ENCODE results near the gene GGTLC1. TPM values are rescaled to one million over a fixed set of nuclear protein-coding genes. Genes with fewer than 3 reads are reported as not detected.
A peak's percentile ranks its signal among the peaks of the same experiment; 100 is the strongest.
"Not testable (repeated sequence)": the region's sequence is repeated elsewhere in the genome, so short reads cannot be mapped to it uniquely, and the experiment has no call there.

GGTLC1 gene
- total and polyA plus RNA-seq, 4 donors, result not detected

DNA sequence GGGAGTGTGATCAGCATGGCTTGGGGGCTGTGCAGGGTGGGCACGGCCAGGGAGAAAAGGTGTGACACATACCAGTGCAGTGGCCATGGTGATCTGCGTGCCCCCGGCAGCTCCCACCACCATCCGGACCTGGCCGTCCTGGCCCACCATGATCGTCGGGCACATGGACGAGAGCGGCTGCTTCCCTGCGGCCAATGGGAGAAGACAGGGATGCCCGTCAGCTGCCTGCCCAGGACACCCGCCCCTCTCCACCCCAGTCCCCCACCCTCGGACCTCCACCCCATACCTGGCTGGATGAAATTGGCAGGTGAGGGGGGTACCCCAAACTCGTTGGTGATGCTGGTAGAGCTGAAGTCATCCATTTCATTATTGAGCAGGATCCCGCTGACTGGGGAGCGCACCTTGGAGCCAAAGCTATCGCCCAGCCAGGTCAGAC lies 2.8 kb downstream of the GGTLC1 start:
- H3K4me3 ChIP-seq (ENCODE audit: low read depth, low read length); H3K36me3 ChIP-seq (ENCODE audit: control insufficient read depth, insufficient read depth, low read length); DNase-seq (ENCODE audit: low read depth in 4 of 6, low spot score in 6 of 6); H3K4me1 ChIP-seq (ENCODE audit: control insufficient read depth, insufficient read depth, low read length); H3K9me3 ChIP-seq (ENCODE audit: control insufficient read depth, insufficient read depth, low read length); H3K27ac ChIP-seq (ENCODE audit: low read depth, low read length); H3K27me3 ChIP-seq (ENCODE audit: control insufficient read depth, insufficient read depth, low read length): not testable (repeated sequence)
- WGBS (ENCODE audit: insufficient coverage), result 98% methylated on average over 7 of the region's 17 CpGs

DNA sequence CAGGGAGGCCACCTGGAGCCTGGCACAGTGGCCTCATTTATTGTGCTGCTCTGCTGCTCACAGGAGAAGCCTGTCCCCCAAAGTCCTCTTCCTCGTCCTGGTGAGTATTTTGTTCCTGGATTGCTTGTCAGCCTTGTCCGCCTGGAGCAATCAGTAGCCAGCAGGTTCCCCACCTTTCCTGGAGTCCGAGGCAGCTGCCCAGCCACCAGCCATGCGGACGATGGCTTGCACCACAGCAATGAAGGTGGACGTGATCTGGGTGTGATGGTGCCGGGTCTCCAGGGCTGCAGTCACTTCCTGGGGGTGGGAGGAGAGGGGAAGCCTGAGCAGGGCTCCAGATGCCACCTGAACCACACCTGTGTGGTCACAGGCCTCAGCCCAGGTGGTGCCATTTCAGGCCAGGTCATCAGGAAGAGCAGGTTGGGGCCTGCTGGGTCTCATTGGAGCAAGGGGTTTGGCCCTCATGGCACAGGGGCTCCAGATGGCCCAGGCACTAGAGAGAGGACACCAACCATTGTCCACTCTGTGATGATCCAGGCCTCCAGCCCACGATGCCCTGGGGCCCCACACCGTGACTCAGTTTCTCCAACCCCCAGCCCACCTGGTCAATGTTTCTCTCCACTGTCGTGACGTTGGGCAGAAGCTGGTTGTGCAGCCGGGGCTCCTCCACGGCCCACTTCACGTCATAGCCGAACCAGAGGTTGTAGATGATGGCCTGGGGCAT lies 3.4 kb downstream of the GGTLC1 start:
- not testable (repeated sequence) for H3K27me3 ChIP-seq (ENCODE audit: control insufficient read depth, insufficient read depth, low read length); H3K4me1 ChIP-seq (ENCODE audit: control insufficient read depth, insufficient read depth, low read length); H3K9me3 ChIP-seq (ENCODE audit: control insufficient read depth, insufficient read depth, low read length); H3K4me3 ChIP-seq (ENCODE audit: low read depth, low read length); H3K36me3 ChIP-seq (ENCODE audit: control insufficient read depth, insufficient read depth, low read length); H3K27ac ChIP-seq (ENCODE audit: low read depth, low read length); DNase-seq (ENCODE audit: low read depth in 4 of 6, low spot score in 6 of 6)
- 93% methylated on average over 7 of the region's 15 CpGs for WGBS (ENCODE audit: insufficient coverage)

DNA sequence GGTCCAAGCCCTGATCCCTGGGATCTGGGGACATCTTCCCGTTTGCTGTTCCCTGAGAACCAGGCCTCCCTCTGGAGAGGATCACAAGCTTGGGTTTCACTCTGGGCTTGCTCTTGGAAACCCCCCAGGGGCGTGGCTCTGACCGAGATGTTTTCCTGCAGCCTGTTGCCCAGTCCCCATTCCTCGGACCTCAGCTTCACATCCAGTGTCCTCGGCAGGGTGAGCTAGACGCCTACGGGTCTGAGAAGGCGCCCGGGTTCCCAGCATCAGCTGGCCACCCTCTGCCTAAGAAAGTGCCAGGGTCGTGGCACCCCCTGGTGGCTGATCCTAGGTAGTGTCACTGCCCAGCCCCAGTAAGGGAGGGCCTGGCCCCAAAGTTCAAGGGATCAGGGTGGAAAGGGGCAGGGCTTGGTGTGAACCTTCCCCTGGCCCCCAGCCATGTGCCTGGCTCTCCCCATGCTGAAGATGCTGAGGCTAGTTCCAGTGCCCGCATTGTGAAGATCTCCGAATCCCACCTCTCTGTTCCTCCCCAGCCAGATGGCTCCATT lies 4.0 kb downstream of the GGTLC1 start:
- 60% methylated on average over 1 of the region's 12 CpGs for WGBS (ENCODE audit: insufficient coverage)
- not testable (repeated sequence) for DNase-seq (ENCODE audit: low read depth in 4 of 6, low spot score in 6 of 6); H3K4me3 ChIP-seq (ENCODE audit: low read depth, low read length); H3K27me3 ChIP-seq (ENCODE audit: control insufficient read depth, insufficient read depth, low read length); H3K36me3 ChIP-seq (ENCODE audit: control insufficient read depth, insufficient read depth, low read length); H3K9me3 ChIP-seq (ENCODE audit: control insufficient read depth, insufficient read depth, low read length); H3K27ac ChIP-seq (ENCODE audit: low read depth, low read length); H3K4me1 ChIP-seq (ENCODE audit: control insufficient read depth, insufficient read depth, low read length)

DNA sequence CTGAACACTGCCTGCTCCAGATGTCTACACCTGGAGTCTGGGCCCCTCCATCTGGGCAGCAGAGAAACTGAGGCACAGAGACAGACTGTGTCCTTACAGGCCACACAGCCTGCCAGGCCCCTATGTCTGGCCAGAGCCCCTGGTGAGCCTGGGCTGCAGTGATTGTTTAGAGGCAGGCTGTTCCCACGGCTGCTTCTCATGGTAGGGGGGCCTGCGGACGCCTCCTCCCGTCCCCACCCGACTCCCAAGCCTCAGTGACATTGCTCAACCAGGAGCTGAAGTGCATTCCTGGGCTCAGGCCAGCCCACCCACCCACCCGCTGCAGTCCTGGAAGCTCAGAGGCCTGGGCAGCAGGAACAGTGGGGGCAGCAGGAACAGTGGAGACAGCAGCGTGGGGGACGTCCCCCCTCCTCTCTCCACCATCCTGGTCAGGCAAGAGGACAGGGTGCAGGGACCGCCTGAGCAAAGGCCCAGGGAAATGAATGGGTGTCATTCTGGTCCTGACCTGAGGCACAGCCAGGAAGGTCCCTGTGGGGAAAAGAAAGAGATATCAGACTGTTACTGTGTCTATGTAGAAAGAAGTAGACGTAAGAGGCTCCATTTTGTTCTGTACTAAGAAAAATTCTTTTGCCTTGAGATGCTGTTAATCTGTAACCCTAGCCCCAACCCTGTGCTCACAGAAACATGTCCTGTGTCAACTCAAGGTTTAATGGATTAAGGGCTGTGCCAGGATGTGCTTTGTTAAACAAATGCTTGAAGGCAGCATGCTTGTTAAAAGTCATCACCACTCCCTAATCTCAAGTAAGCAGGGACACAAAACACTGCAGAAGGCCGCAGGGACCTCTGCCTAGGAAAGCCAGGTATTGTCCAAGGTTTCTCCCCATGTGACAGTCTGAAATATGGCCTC lies 6.2 kb downstream of the GGTLC1 start:
- not testable (repeated sequence) for DNase-seq (ENCODE audit: low read depth in 4 of 6, low spot score in 6 of 6); H3K27me3 ChIP-seq (ENCODE audit: control insufficient read depth, insufficient read depth, low read length); H3K36me3 ChIP-seq (ENCODE audit: control insufficient read depth, insufficient read depth, low read length); H3K27ac ChIP-seq (ENCODE audit: low read depth, low read length); H3K4me1 ChIP-seq (ENCODE audit: control insufficient read depth, insufficient read depth, low read length); H3K4me3 ChIP-seq (ENCODE audit: low read depth, low read length); H3K9me3 ChIP-seq (ENCODE audit: control insufficient read depth, insufficient read depth, low read length)
- WGBS (ENCODE audit: insufficient coverage), result 60% methylated on average over 1 of the region's 11 CpGs

DNA sequence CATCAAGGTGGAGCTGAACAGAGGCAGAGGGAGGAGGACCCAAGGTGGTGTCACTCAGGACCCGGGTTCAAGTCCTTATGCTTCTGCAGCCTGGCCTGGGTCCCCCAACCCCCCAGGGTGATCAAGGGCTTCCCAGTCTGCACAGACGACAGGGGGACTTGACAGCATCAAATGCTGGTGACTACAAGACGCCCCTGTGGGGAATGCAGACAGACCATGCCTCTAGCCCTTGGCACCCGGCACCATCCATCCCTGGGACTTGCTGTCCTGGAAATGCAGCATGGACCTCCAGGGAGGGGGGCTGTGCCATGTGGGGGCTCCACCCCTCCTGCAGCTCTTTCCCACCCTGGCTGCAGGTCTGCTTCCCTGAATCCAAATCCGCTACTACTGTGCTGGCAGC lies 7.1 kb downstream of the GGTLC1 start:
- H3K9me3 ChIP-seq (ENCODE audit: control insufficient read depth, insufficient read depth, low read length); H3K27me3 ChIP-seq (ENCODE audit: control insufficient read depth, insufficient read depth, low read length); H3K4me3 ChIP-seq (ENCODE audit: low read depth, low read length); H3K36me3 ChIP-seq (ENCODE audit: control insufficient read depth, insufficient read depth, low read length); H3K4me1 ChIP-seq (ENCODE audit: control insufficient read depth, insufficient read depth, low read length); DNase-seq (ENCODE audit: low read depth in 4 of 6, low spot score in 6 of 6); H3K27ac ChIP-seq (ENCODE audit: low read depth, low read length): not testable (repeated sequence)
- whole genome bisulfite sequencing (ENCODE audit: insufficient coverage), result 76% methylated on average over 4 of the region's 5 CpGs

DNA sequence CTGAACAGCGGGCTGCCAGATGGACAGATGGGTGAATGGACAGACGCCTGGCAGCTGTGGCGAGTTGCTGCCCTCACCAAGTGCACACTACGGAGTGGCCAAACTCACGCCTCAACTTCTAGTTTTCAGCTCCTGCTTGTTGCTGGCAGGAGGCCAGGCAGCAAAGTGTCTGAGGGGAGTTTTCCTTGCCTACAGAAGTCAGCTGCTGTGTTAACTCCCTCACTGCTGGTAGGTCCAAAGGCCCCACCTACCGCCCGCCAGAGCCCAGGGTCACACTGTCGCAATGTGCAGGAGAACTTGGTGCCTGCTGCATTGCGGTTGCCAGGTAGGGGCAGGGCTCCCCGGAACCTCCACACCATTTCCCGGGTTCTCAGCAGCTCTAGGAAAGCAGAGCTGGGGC lies 7.6 kb downstream of the GGTLC1 start:
- peak in 3 of 6 donors; percentile 25 to 72 (median 56) for DNase-seq (ENCODE audit: low read depth in 4 of 6, low spot score in 6 of 6)
- H3K4me3 ChIP-seq (ENCODE audit: low read depth, low read length); H3K4me1 ChIP-seq (ENCODE audit: control insufficient read depth, insufficient read depth, low read length); H3K27me3 ChIP-seq (ENCODE audit: control insufficient read depth, insufficient read depth, low read length); H3K36me3 ChIP-seq (ENCODE audit: control insufficient read depth, insufficient read depth, low read length); H3K9me3 ChIP-seq (ENCODE audit: control insufficient read depth, insufficient read depth, low read length); H3K27ac ChIP-seq (ENCODE audit: low read depth, low read length): not testable (repeated sequence)
- 58% methylated on average over 7 of the region's 11 CpGs for WGBS (ENCODE audit: insufficient coverage)

DNA sequence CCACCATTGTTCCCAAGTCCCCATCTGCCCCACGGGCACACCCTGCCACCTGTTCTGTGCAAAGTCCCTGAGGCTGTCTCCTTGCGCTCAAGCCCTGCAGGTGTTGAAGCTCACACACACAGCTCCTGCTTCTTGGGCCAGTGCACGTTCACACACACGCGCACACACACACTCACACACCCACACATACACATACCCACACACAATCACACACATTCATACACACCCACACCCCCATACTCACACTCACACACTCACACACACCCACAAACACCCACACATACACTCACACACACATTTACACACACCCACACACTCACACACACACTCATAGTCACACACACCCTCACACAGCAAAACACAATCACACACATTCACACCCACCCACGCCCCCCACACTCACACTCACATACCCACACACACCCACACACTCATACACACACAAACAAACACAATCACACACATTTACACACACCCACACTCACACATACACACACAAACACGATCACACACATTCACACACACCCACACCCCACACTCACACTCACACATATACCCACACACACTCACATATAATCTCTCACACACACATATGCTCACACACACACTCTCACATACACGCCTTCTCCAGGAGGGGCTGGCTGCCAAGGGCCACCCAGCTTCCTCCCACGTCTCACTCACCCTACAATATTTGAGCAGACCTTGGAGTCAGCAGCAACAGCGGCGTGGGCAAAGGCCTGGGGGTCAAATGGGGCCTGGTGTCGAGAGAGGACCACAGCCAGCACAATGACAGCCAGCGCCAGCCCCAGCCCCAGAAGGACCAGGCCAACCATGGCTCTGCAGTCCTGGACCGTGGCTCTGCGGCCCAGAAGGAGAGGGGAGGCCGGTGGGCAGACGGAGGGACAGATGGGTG lies 8.4 kb downstream of the GGTLC1 start:
- H3K27me3 ChIP-seq (ENCODE audit: control insufficient read depth, insufficient read depth, low read length); DNase-seq (ENCODE audit: low read depth in 4 of 6, low spot score in 6 of 6); H3K27ac ChIP-seq (ENCODE audit: low read depth, low read length); H3K9me3 ChIP-seq (ENCODE audit: control insufficient read depth, insufficient read depth, low read length); H3K36me3 ChIP-seq (ENCODE audit: control insufficient read depth, insufficient read depth, low read length); H3K4me1 ChIP-seq (ENCODE audit: control insufficient read depth, insufficient read depth, low read length); H3K4me3 ChIP-seq (ENCODE audit: low read depth, low read length): not testable (repeated sequence)
- 79% methylated on average over 13 of the region's 17 CpGs for WGBS (ENCODE audit: insufficient coverage)

DNA sequence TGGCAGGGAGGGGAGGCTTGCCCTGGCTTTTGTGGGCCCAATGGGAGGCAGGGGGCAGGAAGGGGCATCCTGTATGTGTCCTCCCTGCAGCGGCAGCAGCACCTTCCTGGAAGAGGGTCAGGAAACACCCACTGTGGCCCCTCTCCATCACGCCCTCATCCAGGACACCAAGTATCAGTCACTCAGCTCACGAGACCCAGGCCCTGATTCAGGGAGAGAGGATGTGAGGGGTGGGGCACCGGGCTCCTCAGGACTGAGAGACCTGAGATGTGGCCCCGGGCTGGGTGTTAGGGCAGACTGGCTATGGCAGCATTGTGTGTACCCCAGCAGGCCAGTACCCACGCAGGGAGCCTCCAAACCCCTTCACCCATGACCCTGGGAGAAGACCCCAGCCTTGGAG lies 9.2 kb downstream of the GGTLC1 start:
- not testable (repeated sequence) for H3K36me3 ChIP-seq (ENCODE audit: control insufficient read depth, insufficient read depth, low read length); H3K9me3 ChIP-seq (ENCODE audit: control insufficient read depth, insufficient read depth, low read length); H3K27ac ChIP-seq (ENCODE audit: low read depth, low read length); H3K4me1 ChIP-seq (ENCODE audit: control insufficient read depth, insufficient read depth, low read length); H3K27me3 ChIP-seq (ENCODE audit: control insufficient read depth, insufficient read depth, low read length); DNase-seq (ENCODE audit: low read depth in 4 of 6, low spot score in 6 of 6); H3K4me3 ChIP-seq (ENCODE audit: low read depth, low read length)
- WGBS (ENCODE audit: insufficient coverage), result 100% methylated on average over 1 of the region's 6 CpGs

DNA sequence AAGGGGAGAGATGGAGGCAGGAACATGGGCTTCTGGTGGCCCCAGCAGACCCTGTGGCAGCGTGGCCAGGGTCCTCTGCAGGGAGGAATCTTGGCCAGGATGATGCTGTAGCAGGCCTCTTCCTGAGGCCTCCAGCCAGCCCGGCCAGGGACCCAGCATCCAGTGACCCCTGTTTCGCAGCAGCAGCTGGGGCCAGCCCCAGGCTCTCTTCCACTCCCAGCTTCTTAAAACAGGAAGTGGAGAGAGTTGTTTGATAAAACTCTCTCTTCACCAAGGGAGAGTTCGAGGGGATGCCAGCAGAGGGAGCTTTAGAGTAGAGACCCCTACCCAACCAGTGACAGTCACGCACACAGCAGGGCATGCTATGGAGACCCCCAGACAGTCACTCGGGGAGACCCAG lies 10.1 kb downstream of the GGTLC1 start:
- DNase-seq (ENCODE audit: low read depth in 4 of 6, low spot score in 6 of 6), result peak in 2 of 6 donors; percentile 12 to 55
- H3K9me3 ChIP-seq (ENCODE audit: control insufficient read depth, insufficient read depth, low read length); H3K27me3 ChIP-seq (ENCODE audit: control insufficient read depth, insufficient read depth, low read length); H3K36me3 ChIP-seq (ENCODE audit: control insufficient read depth, insufficient read depth, low read length); H3K4me1 ChIP-seq (ENCODE audit: control insufficient read depth, insufficient read depth, low read length); H3K4me3 ChIP-seq (ENCODE audit: low read depth, low read length); H3K27ac ChIP-seq (ENCODE audit: low read depth, low read length): not testable (repeated sequence)
- WGBS (ENCODE audit: insufficient coverage), result 50% methylated on average over 1 of the region's 6 CpGs
